HG03457 (cell line): ENCODE results near the gene SLC44A4.
"Not testable (repeated sequence)": the region's sequence is repeated elsewhere in the genome, so short reads cannot be mapped to it uniquely, and the experiment has no call there.

Experiments
- ATAC-seq: cut with Tn5 transposase; IDR thresholded peaks from one replicate; pipeline ENCODE4 v1.9.1; 2021; ENCODE audit warnings: moderate number of reproducible peaks; ENCODE audit not compliant: unreplicated experiment

Gene SLC44A4

GRCh38 chr6:31861150-31861549 lies 17.6 kb downstream of the SLC44A4 start:
- ATAC-seq = no peak

GRCh38 chr6:31860349-31860748 lies 18.4 kb downstream of the SLC44A4 start:
- ATAC-seq = no peak

- ATAC-seq = no peak
Measured at GRCh38 chr6:31859923-31860322, 18.9 kb downstream of the SLC44A4 start.

GRCh38 chr6:31858707-31859106 lies 20.1 kb downstream of the SLC44A4 start:
- no peak for ATAC-seq

GRCh38 chr6:31857774-31858173 lies 21.0 kb downstream of the SLC44A4 start:
- ATAC-seq = not testable (repeated sequence)

- not testable (repeated sequence) for ATAC-seq
Measured at GRCh38 chr6:31851980-31852718, 26.6 kb downstream of the SLC44A4 start.

GRCh38 chr6:31851485-31851832 lies 27.3 kb downstream of the SLC44A4 start:
- ATAC-seq = no peak

- ATAC-seq = no peak
Measured at GRCh38 chr6:31850765-31851484, 27.9 kb downstream of the SLC44A4 start.

- ATAC-seq = no peak
Measured at GRCh38 chr6:31847276-31847978, 31.4 kb downstream of the SLC44A4 start.

- no peak for ATAC-seq
Measured at GRCh38 chr6:31844507-31844906, 34.3 kb downstream of the SLC44A4 start.

GRCh38 chr6:31842053-31842452 lies 36.7 kb downstream of the SLC44A4 start:
- ATAC-seq = no peak

- not testable (repeated sequence) for ATAC-seq
Measured at GRCh38 chr6:31839779-31840126, 39.0 kb downstream of the SLC44A4 start.

- no peak for ATAC-seq
Measured at GRCh38 chr6:31838968-31839367, 39.8 kb downstream of the SLC44A4 start.

GRCh38 chr6:31838114-31838553 lies 40.7 kb downstream of the SLC44A4 start:
- not testable (repeated sequence) for ATAC-seq

- ATAC-seq = no peak
Measured at GRCh38 chr6:31837369-31838113, 41.3 kb downstream of the SLC44A4 start.

GRCh38 chr6:31836474-31837368 lies 42.1 kb downstream of the SLC44A4 start:
- ATAC-seq = no peak

- no peak for ATAC-seq
Measured at GRCh38 chr6:31836047-31836473, 42.7 kb downstream of the SLC44A4 start.

GRCh38 chr6:31834367-31835250 lies 44.2 kb downstream of the SLC44A4 start:
- ATAC-seq = no peak
